Gastrocnemius medialis (tissue), 4 donors: ENCODE measurements around the gene LIPA.

Experiments used
- CTCF ChIP-seq, 5 experiments: fragments of 450-650 bp in 3 of 5; fragments of 200-600 bp in 2 of 5; sonication (generic) in 2 of 5; IDR thresholded peaks in 4 of 5; conservative IDR thresholded peaks in 1 of 5; 1 replicate in 4 of 5; 2 replicates in 1 of 5; pipeline ENCODE4 v1.5.1; 2016 to 2019; ENCODE audit warnings: antibody characterized with exemption in 5 of 5, mild to moderate bottlenecking in 3 of 5, moderate library complexity in 3 of 5
- POLR2A ChIP-seq, 2 donors: fragments of 450-650 bp; IDR thresholded peaks; one replicate each; pipeline ENCODE4 v1.6.1; 2017; ENCODE audit warnings: antibody characterized with exemption in 2 of 2, mild to moderate bottlenecking in 2 of 2, moderate library complexity in 2 of 2

- no peak for TF ChIP-seq CTCF (IDR thresholded peaks at IDR 0.05 in 4 of 5, conservative IDR thresholded peaks at IDR 0.05 in 1 of 5)
- no peak for TF ChIP-seq POLR2A (IDR thresholded peaks at IDR 0.05)
Observed at GRCh38 chr10:89263091-89263490, 11.5 kb upstream of the LIPA start.
